ENCODE measurements around the gene EPHA6. TPM values are rescaled to one million over a fixed set of nuclear protein-coding genes. Genes with fewer than 3 reads are reported as not detected.

The EPHA6 gene
- total and polyA plus RNA-seq, 2 donors (not counting 3 experiments of a cell fraction or from before 2014, with no cell fraction given), result not detected

GRCh38 chr3:97742036-97742435, 927.6 kb downstream of the EPHA6 start:
- intact Hi-C loops (cut with micrococcal nuclease) (no loop called here), dilution Hi-C loops (cut with MboI; ENCODE audit: extremely low pct_ligation_motif_present, low sequenced_read_pairs) (no loop called here)
- no peak for FAIRE-seq
- Histone ChIP-seq H3K79me2 (ENCODE audit: control insufficient read depth, insufficient read depth, low read length) (no peaks in the 10 kb centered on the region), H3K9me1 (replicated peaks; ENCODE audit: control insufficient read depth, extremely low read depth, insufficient read depth, low read length) (no peaks in the 10 kb centered on the region), H3K27me3 (ENCODE audit: control insufficient read depth in 2 of 2, insufficient read depth in 2 of 2, low read length in 2 of 2) (peaks cover 0 to 7% of the 10 kb centered on the region in 2 experiments), H3K36me3 (ENCODE audit: control insufficient read depth in 2 of 2, extremely low read depth in 1 of 2, insufficient read depth in 2 of 2, low read length in 2 of 2) (no peaks in the 10 kb centered on the region), H3K4me3 (replicated peaks in 1 of 3; ENCODE audit: insufficient read depth in 1 of 3, low read depth in 1 of 3, low read length in 3 of 3) (no peak overlapping the region), H3K4me2 (ENCODE audit: insufficient read depth, low read length) (no peak overlapping the region), H3K9ac (replicated peaks; ENCODE audit: extremely low read depth, insufficient read depth, low read length) (no peak overlapping the region), H2AFZ (ENCODE audit: low read depth, low read length) (no peak overlapping the region), H3K4me1 (ENCODE audit: control insufficient read depth, extremely low read depth, insufficient read depth, low read length) (peaks cover 2% of the 10 kb centered on the region), H4K20me1 (replicated peaks; ENCODE audit: control insufficient read depth, extremely low read depth, insufficient read depth, low read length) (no peaks in the 10 kb centered on the region), H3K27ac (ENCODE audit: insufficient read depth, low read depth, low read length) (no peak overlapping the region), H3K9me3 (replicated peaks; ENCODE audit: control insufficient read depth, insufficient read depth, low read length) (no peaks in the 10 kb centered on the region)
- DNase-seq (ENCODE audit: low read depth, low spot score), result no peak
- CTCF ChIA-PET, result no interaction called here
- POLR2A ChIA-PET, result no interaction called here
- BruUV-seq (replicated peaks), result no TSS peak
- TF ChIP-seq POLR2A (IDR thresholded peaks at IDR 0.05; ENCODE audit: low read depth, low read length), result no peak
- TF ChIP-seq MYC (IDR thresholded peaks at IDR 0.05; ENCODE audit: low read depth, low read length), result no peak
- no peak for TF ChIP-seq EZH2 (IDR thresholded peaks at IDR 0.05; ENCODE audit: borderline replicate concordance, low read depth, low read length, severe bottlenecking)
- no peak for TF ChIP-seq CTCF (IDR thresholded peaks at IDR 0.05; ENCODE audit: extremely low read depth in 1 of 2, insufficient read depth in 1 of 2, low read depth in 1 of 2, low read length in 2 of 2)
- TF ChIP-seq GATA2 (IDR thresholded peaks at IDR 0.05; ENCODE audit: insufficient read depth, insufficient read length, low read depth, low read length), result no peak
- TF ChIP-seq MAX (IDR thresholded peaks at IDR 0.05; ENCODE audit: insufficient read depth, insufficient read length), result no peak
- TF ChIP-seq JUN (IDR thresholded peaks at IDR 0.05; ENCODE audit: borderline replicate concordance, insufficient read depth, insufficient read length, low read depth), result no peak
- TF ChIP-seq FOS (IDR thresholded peaks at IDR 0.05; ENCODE audit: borderline replicate concordance, insufficient read depth, low read length), result no peak
- TF ChIP-seq POLR2AphosphoS5 (IDR thresholded peaks at IDR 0.05; ENCODE audit: insufficient read depth, low read depth, low read length), result no peak

Data from endothelial cell of umbilical vein (primary cell).